ENCODE results near the gene RIOK3.

- TF ChIP-seq EZH2 (IDR thresholded peaks at IDR 0.05; ENCODE audit: low read length, unreplicated experiment): no peak
- no peak for TF ChIP-seq CTCF (conservative IDR thresholded peaks at IDR 0.05; ENCODE audit: low read depth, low read length)
- TF ChIP-seq EZH2phosphoT487 (IDR thresholded peaks at IDR 0.05; ENCODE audit: borderline replicate concordance, low read length): no peak
Measured at GRCh38 chr18:23523429-23524212, 70.5 kb downstream of the RIOK3 start.
